Mesothelial cell of epicardium (in vitro differentiated cells): ENCODE results near the gene ATAD3A. TPM values are rescaled to one million over a fixed set of nuclear protein-coding genes. Genes with fewer than 3 reads are reported as not detected.
"Not testable (repeated sequence)": the region's sequence is repeated elsewhere in the genome, so short reads cannot be mapped to it uniquely, and the experiment has no call there.

Source experiments
- DNase-seq, 2 experiments: peaks; one replicate each; pipeline ENCODE4 v3.0.0; 2021; ENCODE audit warnings: low spot score in 2 of 2; ENCODE audit not compliant: unreplicated experiment in 2 of 2
- H3K27ac Mint-ChIP-seq: 2 replicates; pipeline ENCODE4 v1.8.0; 2021; ENCODE audit warnings: mixed read lengths
- H3K27me3 Mint-ChIP-seq: 2 replicates; pipeline ENCODE4 v1.8.0; 2021; ENCODE audit warnings: low read depth, mixed read lengths
- H3K36me3 Mint-ChIP-seq: 2 replicates; pipeline ENCODE4 v1.8.0; 2021; ENCODE audit warnings: mixed read lengths
- H3K4me1 Mint-ChIP-seq: 2 replicates; pipeline ENCODE4 v1.8.0; 2021; ENCODE audit warnings: mixed read lengths
- H3K4me3 Mint-ChIP-seq: 2 replicates; pipeline ENCODE4 v1.8.0; 2021; ENCODE audit warnings: mild to moderate bottlenecking, moderate library complexity, mixed read lengths
- H3K9me3 Mint-ChIP-seq: 2 replicates; pipeline ENCODE4 v1.8.0; 2021; ENCODE audit warnings: mixed read lengths
- total RNA-seq: library from RNA; stranded (reverse); gene quantifications from 3 replicates; pipeline ENCODE4 v1.2.1, GENCODE V29; 2021
- TF ChIP-seq, protein P1 (sequence below): fragments of 200-600 bp; sonication (generic); IDR thresholded peaks from one replicate; pipeline ENCODE4 v1.5.0; 2021; ENCODE audit warnings: antibody characterized with exemption; ENCODE audit not compliant: unreplicated experiment

Gene ATAD3A
- total RNA-seq, 1 donor from 2014 or later = 35.3 TPM

DNA sequence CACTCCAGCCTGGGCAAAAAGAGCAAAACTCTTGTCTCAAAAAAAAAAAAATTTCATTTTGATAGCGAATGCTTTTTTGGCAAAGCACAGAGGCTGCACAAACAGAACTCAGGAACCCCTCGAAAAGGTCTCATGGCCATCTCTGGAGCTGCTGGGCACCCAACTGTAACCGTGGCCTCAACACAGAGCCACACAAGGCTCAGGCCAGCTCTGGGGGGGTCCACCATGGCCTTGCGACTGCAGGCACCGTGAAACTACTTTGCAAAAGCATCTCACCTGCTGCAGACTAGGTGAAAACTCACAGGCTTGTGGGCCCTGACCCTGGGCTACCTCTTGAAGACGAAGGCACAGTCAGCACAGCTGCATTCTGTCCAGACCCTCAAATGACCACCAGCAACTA is 44.5 kb downstream of the ATAD3A start:
- TF ChIP-seq, protein P1, sequence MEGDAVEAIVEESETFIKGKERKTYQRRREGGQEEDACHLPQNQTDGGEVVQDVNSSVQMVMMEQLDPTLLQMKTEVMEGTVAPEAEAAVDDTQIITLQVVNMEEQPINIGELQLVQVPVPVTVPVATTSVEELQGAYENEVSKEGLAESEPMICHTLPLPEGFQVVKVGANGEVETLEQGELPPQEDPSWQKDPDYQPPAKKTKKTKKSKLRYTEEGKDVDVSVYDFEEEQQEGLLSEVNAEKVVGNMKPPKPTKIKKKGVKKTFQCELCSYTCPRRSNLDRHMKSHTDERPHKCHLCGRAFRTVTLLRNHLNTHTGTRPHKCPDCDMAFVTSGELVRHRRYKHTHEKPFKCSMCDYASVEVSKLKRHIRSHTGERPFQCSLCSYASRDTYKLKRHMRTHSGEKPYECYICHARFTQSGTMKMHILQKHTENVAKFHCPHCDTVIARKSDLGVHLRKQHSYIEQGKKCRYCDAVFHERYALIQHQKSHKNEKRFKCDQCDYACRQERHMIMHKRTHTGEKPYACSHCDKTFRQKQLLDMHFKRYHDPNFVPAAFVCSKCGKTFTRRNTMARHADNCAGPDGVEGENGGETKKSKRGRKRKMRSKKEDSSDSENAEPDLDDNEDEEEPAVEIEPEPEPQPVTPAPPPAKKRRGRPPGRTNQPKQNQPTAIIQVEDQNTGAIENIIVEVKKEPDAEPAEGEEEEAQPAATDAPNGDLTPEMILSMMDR = no peak
- no peaks in the 10 kb centered on the region for H3K4me1 Mint-ChIP-seq
- peaks cover 3% of the 10 kb centered on the region for H3K36me3 Mint-ChIP-seq
- H3K9me3 Mint-ChIP-seq = no peaks in the 10 kb centered on the region
- DNase-seq = no peak
- no peaks in the 10 kb centered on the region for H3K27me3 Mint-ChIP-seq
- no peak overlapping the region for H3K27ac Mint-ChIP-seq
- no peak overlapping the region for H3K4me3 Mint-ChIP-seq

DNA sequence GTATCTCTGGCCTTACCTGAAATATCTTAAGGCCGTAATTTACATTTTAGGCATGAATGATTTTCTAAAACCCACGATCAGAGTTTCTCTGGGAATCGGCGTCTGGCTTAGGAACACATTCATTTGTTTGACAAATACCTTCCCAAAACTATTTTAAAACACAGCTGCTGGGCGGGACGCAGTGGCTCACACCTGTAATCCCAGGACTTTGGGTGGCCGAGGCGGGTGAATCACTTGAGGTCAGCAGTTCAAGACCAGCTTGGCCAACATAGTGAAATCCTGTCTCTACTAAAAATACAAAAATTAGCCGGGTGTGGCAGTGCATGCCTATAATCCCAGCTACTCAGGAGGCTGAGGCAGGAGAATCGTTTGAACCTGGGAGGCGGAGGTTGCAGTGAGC is 45.0 kb downstream of the ATAD3A start:
- not testable (repeated sequence) for H3K27ac Mint-ChIP-seq, H3K4me3 Mint-ChIP-seq, H3K4me1 Mint-ChIP-seq, H3K36me3 Mint-ChIP-seq, DNase-seq, H3K27me3 Mint-ChIP-seq, H3K9me3 Mint-ChIP-seq

DNA sequence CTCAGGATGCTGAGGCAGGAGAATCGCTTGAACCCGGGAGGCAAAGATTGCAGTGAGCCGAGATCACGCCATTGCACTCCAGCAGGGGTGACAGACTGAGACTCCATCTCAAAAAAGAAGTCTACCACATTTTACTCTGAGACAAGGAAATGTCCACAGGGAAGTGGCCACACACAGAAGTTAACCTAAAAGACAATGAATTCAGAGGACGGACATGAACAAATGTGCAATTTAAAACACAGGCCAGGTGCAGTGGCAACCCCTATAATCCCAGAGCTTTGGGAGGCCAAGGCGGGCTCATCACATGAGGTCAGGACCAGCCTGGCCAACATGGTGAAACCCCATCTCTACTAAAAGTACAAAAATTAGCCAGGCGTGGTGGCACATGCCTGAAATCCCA is 45.7 kb downstream of the ATAD3A start:
- not testable (repeated sequence) for H3K9me3 Mint-ChIP-seq, H3K4me1 Mint-ChIP-seq, H3K4me3 Mint-ChIP-seq, H3K27me3 Mint-ChIP-seq, H3K27ac Mint-ChIP-seq, DNase-seq
- H3K36me3 Mint-ChIP-seq = peaks cover 12% of the 10 kb centered on the region

DNA sequence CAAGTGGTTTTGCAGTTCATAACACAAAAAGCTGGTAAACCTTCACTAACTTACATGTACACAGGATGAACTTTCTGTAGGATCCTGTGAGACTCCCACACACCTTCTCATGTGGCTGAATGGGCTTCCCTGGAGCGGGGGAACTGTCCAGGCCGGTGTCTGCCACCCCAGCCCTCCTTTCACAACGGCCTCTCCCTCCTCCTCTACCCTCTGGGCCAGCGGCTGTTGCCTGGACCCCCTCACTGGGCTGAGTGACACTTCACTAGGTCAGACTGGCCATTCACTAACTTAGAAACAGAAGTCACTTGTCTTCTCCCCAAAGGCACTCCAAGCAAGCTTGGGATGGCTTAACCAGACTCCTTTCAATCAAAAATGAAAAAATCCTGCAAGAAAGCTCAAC is 46.6 kb downstream of the ATAD3A start:
- peaks cover 15% of the 10 kb centered on the region for H3K36me3 Mint-ChIP-seq
- H3K27ac Mint-ChIP-seq = peak overlapping the region; percentile 66
- TF ChIP-seq, protein P1 = no peak
- H3K27me3 Mint-ChIP-seq = no peaks in the 10 kb centered on the region
- H3K4me1 Mint-ChIP-seq = no peaks in the 10 kb centered on the region
- H3K4me3 Mint-ChIP-seq = no peak overlapping the region
- no peak for DNase-seq
- no peaks in the 10 kb centered on the region for H3K9me3 Mint-ChIP-seq

DNA sequence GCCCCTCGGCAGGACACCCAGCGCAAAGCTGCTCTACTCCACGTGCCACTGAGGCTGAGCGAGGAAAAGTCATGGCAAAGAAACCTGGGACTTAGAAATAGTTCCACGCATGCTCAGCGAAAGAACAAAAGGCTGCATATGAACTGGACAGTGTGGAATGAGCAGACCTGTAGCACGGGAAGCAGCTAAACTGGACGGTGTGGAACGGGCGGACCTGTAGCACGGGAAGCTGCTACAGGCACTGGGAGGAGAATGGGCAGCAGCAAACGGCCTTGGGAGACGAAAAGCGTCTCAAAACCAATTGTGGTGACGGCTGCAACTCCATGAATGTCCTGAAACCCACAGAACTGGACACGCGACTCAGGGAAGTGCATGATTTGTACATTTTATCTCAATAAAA is 47.1 kb downstream of the ATAD3A start:
- H3K9me3 Mint-ChIP-seq = no peaks in the 10 kb centered on the region
- DNase-seq = no peak
- TF ChIP-seq, protein P1 = no peak
- H3K4me1 Mint-ChIP-seq = no peaks in the 10 kb centered on the region
- peaks cover 20% of the 10 kb centered on the region for H3K36me3 Mint-ChIP-seq
- peak overlapping the region; percentile 66 for H3K27ac Mint-ChIP-seq
- no peaks in the 10 kb centered on the region for H3K27me3 Mint-ChIP-seq
- no peak overlapping the region for H3K4me3 Mint-ChIP-seq

DNA sequence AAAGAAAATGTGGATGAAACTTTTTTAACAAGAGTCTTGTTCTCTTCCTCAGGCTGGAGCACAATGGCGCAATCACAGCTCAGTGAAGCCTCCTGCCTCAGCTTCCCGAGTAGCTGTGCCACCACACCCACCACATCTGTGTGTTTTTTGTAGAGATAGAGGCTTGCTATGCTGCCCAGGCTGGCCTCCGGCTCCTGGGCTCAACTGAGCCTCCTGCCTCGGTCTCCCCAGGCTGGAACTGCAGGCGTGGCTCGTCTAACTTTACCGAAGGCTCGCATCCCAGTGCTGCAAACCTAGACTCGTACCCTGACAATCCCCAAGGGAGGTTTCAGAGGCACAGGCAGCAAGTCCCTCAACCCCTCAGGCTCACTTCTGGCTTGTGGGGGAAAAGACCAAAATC is 48.2 kb downstream of the ATAD3A start:
- Mint-ChIP-seq H3K27ac (no peak overlapping the region), H3K4me3 (no peak overlapping the region), H3K27me3 (no peaks in the 10 kb centered on the region), H3K9me3 (no peaks in the 10 kb centered on the region), H3K36me3 (peaks cover 29% of the 10 kb centered on the region), H3K4me1 (no peaks in the 10 kb centered on the region)
- TF ChIP-seq, protein P1 = no peak
- no peak for DNase-seq

DNA sequence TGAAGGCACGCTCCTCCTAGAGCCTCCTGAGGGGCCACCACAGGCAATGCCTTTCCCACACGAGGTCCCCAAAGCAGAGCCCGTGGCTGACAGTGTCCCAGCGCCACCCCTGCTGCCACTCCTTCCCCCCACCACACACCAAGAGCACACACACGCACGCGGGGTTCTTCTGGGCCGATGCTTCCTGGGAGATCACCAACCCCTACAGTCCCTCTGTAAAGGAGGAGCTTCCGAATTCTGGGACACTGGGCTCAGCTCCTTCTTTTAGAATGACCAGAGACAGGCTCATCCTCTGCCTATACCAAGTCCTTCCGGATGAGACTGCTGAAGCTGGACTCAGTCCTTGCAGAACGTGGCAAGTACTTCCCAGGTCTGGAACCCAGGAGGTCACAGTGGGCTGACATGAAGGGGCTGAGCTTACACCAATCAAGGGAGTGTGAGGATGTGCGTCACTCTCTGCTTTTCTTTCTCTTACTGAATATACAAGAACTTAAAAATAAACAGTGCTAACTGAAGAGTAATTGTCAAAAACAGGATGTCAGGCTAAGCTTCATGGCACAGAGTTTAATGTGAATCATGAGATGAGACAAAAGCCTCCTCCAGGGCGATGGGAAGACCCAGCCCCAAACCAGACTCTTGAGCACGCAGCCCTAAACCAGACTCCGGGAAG is 50.0 kb downstream of the ATAD3A start:
- TF ChIP-seq, protein P1 = no peak
- Mint-ChIP-seq H3K4me3 (no peak overlapping the region), H3K9me3 (no peaks in the 10 kb centered on the region), H3K27me3 (no peaks in the 10 kb centered on the region), H3K4me1 (no peaks in the 10 kb centered on the region), H3K27ac (no peak overlapping the region), H3K36me3 (peaks cover 38% of the 10 kb centered on the region)
- DNase-seq = no peak
